H9 (cell line): ENCODE data around the gene STK24. TPM values are rescaled to one million over a fixed set of nuclear protein-coding genes. Genes with fewer than 3 reads are reported as not detected.
A peak's percentile ranks its signal among the peaks of the same experiment; 100 is the strongest.

ENCODE experiments used
- DNase-seq: peaks from one replicate; pipeline ENCODE4 v3.0.0-alpha.2; 2017
- H2AFZ ChIP-seq: one replicate; pipeline ENCODE4 v1.6.1; 2013; ENCODE audit warnings: mild to moderate bottlenecking, low read length, control low read depth, moderate library complexity
- H2AK5ac ChIP-seq: 2 replicates; pipeline ENCODE4 v1.6.1; 2013; ENCODE audit warnings: low read length, control low read depth, mixed read lengths; ENCODE audit not compliant: insufficient read length
- H2BK120ac ChIP-seq: one replicate; pipeline ENCODE4 v1.6.1; 2013; ENCODE audit warnings: low read depth, mild to moderate bottlenecking, low read length, control low read depth, inconsistent platforms; ENCODE audit not compliant: poor library complexity, severe bottlenecking
- H2BK12ac ChIP-seq: 2 replicates; pipeline ENCODE4 v1.6.1; 2013; ENCODE audit warnings: low read length, control low read depth, mixed read lengths, low read depth; ENCODE audit not compliant: insufficient read length
- H2BK15ac ChIP-seq: 2 replicates; pipeline ENCODE4 v1.6.1; 2013; ENCODE audit warnings: low read depth, low read length, control low read depth
- H2BK20ac ChIP-seq: one replicate; pipeline ENCODE4 v1.6.1; 2013; ENCODE audit warnings: low read depth, mild to moderate bottlenecking, low read length, control low read depth, inconsistent platforms; ENCODE audit not compliant: poor library complexity, severe bottlenecking
- H2BK5ac ChIP-seq: 2 replicates; pipeline ENCODE4 v1.6.1; 2013; ENCODE audit warnings: low read length, control low read depth, mixed read lengths; ENCODE audit not compliant: insufficient read length
- H3K14ac ChIP-seq: 2 replicates; pipeline ENCODE4 v1.6.1; 2013; ENCODE audit warnings: low read length, control low read depth; ENCODE audit not compliant: insufficient read depth
- H3K18ac ChIP-seq: 2 replicates; pipeline ENCODE4 v1.6.1; 2013; ENCODE audit warnings: low read depth, mild to moderate bottlenecking, mixed read lengths, low read length, control low read depth; ENCODE audit not compliant: insufficient read length
- H3K23ac ChIP-seq: 2 replicates; pipeline ENCODE4 v1.6.1; 2013; ENCODE audit warnings: low read length, control low read depth, mixed read lengths, low read depth; ENCODE audit not compliant: insufficient read length
- H3K23me2 ChIP-seq: 2 replicates; pipeline ENCODE4 v1.6.1; 2013; ENCODE audit warnings: low read depth, mild to moderate bottlenecking, mixed read lengths, low read length, control low read depth; ENCODE audit not compliant: insufficient read length, poor library complexity, severe bottlenecking
- H3K27ac ChIP-seq: 2 replicates; pipeline ENCODE4 v1.5.1; 2013; ENCODE audit warnings: low read length, control low read depth, mixed read lengths, low read depth; ENCODE audit not compliant: insufficient read length
- H3K27me3 ChIP-seq: 2 replicates; pipeline ENCODE4 v1.6.1; 2013; ENCODE audit warnings: low read length, control low read depth, inconsistent platforms; ENCODE audit not compliant: insufficient read depth
- H3K4ac ChIP-seq: 2 replicates; pipeline ENCODE4 v1.6.1; 2013; ENCODE audit warnings: low read depth, mild to moderate bottlenecking, control low read depth, inconsistent platforms, low read length, moderate library complexity
- H3K4me1 ChIP-seq: 2 replicates; pipeline ENCODE4 v1.6.1; 2013; ENCODE audit warnings: low read length, control low read depth, inconsistent platforms; ENCODE audit not compliant: insufficient read depth
- H3K4me2 ChIP-seq: 2 replicates; pipeline ENCODE4 v1.6.1; 2013; ENCODE audit warnings: low read length, control low read depth, mixed read lengths; ENCODE audit not compliant: insufficient read length, insufficient read depth
- H3K56ac ChIP-seq: 2 replicates; pipeline ENCODE4 v1.6.1; 2013; ENCODE audit warnings: low read depth, mild to moderate bottlenecking, mixed read lengths, low read length, control low read depth; ENCODE audit not compliant: insufficient read length
- H3K79me1 ChIP-seq: 2 replicates; pipeline ENCODE4 v1.6.1; 2013; ENCODE audit warnings: low read depth, mild to moderate bottlenecking, moderate library complexity, low read length, control low read depth, inconsistent platforms; ENCODE audit not compliant: insufficient read depth, poor library complexity, severe bottlenecking
- H3K79me2 ChIP-seq: 2 replicates; pipeline ENCODE4 v1.6.1; 2013; ENCODE audit warnings: low read length, control low read depth, inconsistent platforms; ENCODE audit not compliant: insufficient read depth
- H3K9ac ChIP-seq: 2 replicates; pipeline ENCODE4 v1.6.1; 2013; ENCODE audit warnings: low read length, control low read depth, mixed read lengths; ENCODE audit not compliant: insufficient read length; ENCODE audit errors: extremely low read depth
- H3K9me3 ChIP-seq: one replicate; pipeline ENCODE4 v1.6.1; 2013; ENCODE audit warnings: low read depth, low read length, inconsistent platforms; ENCODE audit not compliant: control insufficient read depth
- H3T11ph ChIP-seq: one replicate; pipeline ENCODE4 v1.6.1; 2013; ENCODE audit warnings: mild to moderate bottlenecking, low read length, control low read depth, inconsistent platforms
- H4K20me1 ChIP-seq: one replicate; pipeline ENCODE4 v1.6.1; 2013; ENCODE audit not compliant: control insufficient read depth, insufficient read length, insufficient read depth
- H4K5ac ChIP-seq: 2 replicates; pipeline ENCODE4 v1.6.1; 2013; ENCODE audit warnings: low read depth, mild to moderate bottlenecking, mixed read lengths, low read length, control low read depth; ENCODE audit not compliant: insufficient read length
- H4K8ac ChIP-seq: replicated peaks from 2 replicates; pipeline ENCODE4 v1.6.1; 2013; ENCODE audit warnings: low read length, control low read depth, mixed read lengths, low read depth; ENCODE audit not compliant: insufficient read length
- H4K91ac ChIP-seq: 2 replicates; pipeline ENCODE4 v1.6.1; 2013; ENCODE audit warnings: low read depth, mild to moderate bottlenecking, moderate library complexity, mixed read lengths, low read length, control low read depth; ENCODE audit not compliant: insufficient read length
- H3K27ac Mint-ChIP-seq, 3 experiments: 2 replicates in 2 of 3; 3 replicates in 1 of 3; pipeline ENCODE4 v1.8.0; 2020 to 2021; ENCODE audit warnings: mixed read lengths in 3 of 3, mild to moderate bottlenecking in 1 of 3, moderate library complexity in 1 of 3
- H3K27me3 Mint-ChIP-seq: 2 replicates; pipeline ENCODE4 v1.8.0; 2021; ENCODE audit warnings: low read depth, mild to moderate bottlenecking, moderate library complexity, mixed read lengths
- H3K36me3 Mint-ChIP-seq, 3 experiments: 2 replicates in 2 of 3; 3 replicates in 1 of 3; pipeline ENCODE4 v1.8.0; 2020 to 2021; ENCODE audit warnings: low read depth in 3 of 3, mixed read lengths in 3 of 3; ENCODE audit not compliant: insufficient read depth in 1 of 3
- H3K4me1 Mint-ChIP-seq, 2 experiments: 2 replicates each; pipeline ENCODE4 v1.8.0; 2020; ENCODE audit warnings: mixed read lengths in 2 of 2
- H3K4me3 Mint-ChIP-seq, 2 experiments: 2 replicates in 1 of 2; 3 replicates in 1 of 2; pipeline ENCODE4 v1.8.0; 2020 to 2021; ENCODE audit warnings: mild to moderate bottlenecking in 2 of 2, mixed read lengths in 2 of 2, moderate library complexity in 1 of 2
- H3K9me3 Mint-ChIP-seq, 2 experiments: 2 replicates in 1 of 2; 3 replicates in 1 of 2; pipeline ENCODE4 v1.8.0; 2020; ENCODE audit warnings: mild to moderate bottlenecking in 2 of 2, mixed read lengths in 2 of 2, moderate library complexity in 1 of 2
- CTCF ChIP-seq: fragments of 200-600 bp; sonication (generic); conservative IDR thresholded peaks from 3 replicates; pipeline ENCODE4 v1.8.0; 2021; ENCODE audit warnings: antibody characterized with exemption, mild to moderate bottlenecking
- whole genome bisulfite sequencing: extraction: QIAGEN DNeasy Blood & Tissue Kit; methylation state at CpG from one replicate; pipeline ENCODE4 v1.1.7; 2013; ENCODE audit warnings: missing lambda C conversion rate, low lambda C conversion rate, mixed read lengths; ENCODE audit not compliant: insufficient read length; ENCODE audit errors: extremely low coverage; 5-methylcytosine and 5-hydroxymethylcytosine counted together
- total RNA-seq: library from RNA; stranded (reverse); gene quantifications from 2 replicates; pipeline ENCODE4 v1.2.1, GENCODE V29; 2021

Gene STK24
- total RNA-seq, 1 experiment from 2014 or later, result 134 TPM

- H3K4me3 Mint-ChIP-seq, result no peak overlapping the region
- H4K5ac ChIP-seq, result no peak overlapping the region
- H2BK120ac ChIP-seq, result no peak overlapping the region
- H3K9ac ChIP-seq, result no peak overlapping the region
- H3K4me1 ChIP-seq, result no peaks in the 10 kb centered on the region
- H2AFZ ChIP-seq, result no peak overlapping the region
- no peaks in the 10 kb centered on the region for H3K9me3 Mint-ChIP-seq
- H3K27ac Mint-ChIP-seq, result peak overlapping the region in 1 of 3 experiments; percentile 68; a peak in 1 of 7 replicates
- H4K91ac ChIP-seq, result no peak overlapping the region
- H3T11ph ChIP-seq, result no peak overlapping the region
- H2BK12ac ChIP-seq, result no peak overlapping the region
- no peak overlapping the region for H3K27ac ChIP-seq
- H2BK5ac ChIP-seq, result no peak overlapping the region
- no peak for DNase-seq
- H2BK20ac ChIP-seq, result no peak overlapping the region
- no peak overlapping the region for H3K56ac ChIP-seq
- H3K23me2 ChIP-seq, result no peaks in the 10 kb centered on the region
- H3K9me3 ChIP-seq, result no peaks in the 10 kb centered on the region
- no peak overlapping the region for H2BK15ac ChIP-seq
- no peak overlapping the region for H3K4me2 ChIP-seq
- no peak overlapping the region for H3K23ac ChIP-seq
- no peaks in the 10 kb centered on the region for H3K27me3 Mint-ChIP-seq
- H3K36me3 Mint-ChIP-seq, result peaks cover 29 to 83% (median 81%) of the 10 kb centered on the region in 3 experiments
- no peak overlapping the region for H3K14ac ChIP-seq
- no peaks in the 10 kb centered on the region for H3K79me2 ChIP-seq
- peaks cover under 1 to 4% of the 10 kb centered on the region in 2 experiments; a peak in 3 of 4 replicates for H3K4me1 Mint-ChIP-seq
- no peak overlapping the region for H3K18ac ChIP-seq
- no peak overlapping the region for H4K8ac ChIP-seq
- H3K27me3 ChIP-seq, result no peaks in the 10 kb centered on the region
- TF ChIP-seq CTCF, result no peak
- no peaks in the 10 kb centered on the region for H3K79me1 ChIP-seq
- H3K4ac ChIP-seq, result no peak overlapping the region
- WGBS, result no CpG with 5 or more reads among the region's 13 CpGs
- no peaks in the 10 kb centered on the region for H4K20me1 ChIP-seq
- no peak overlapping the region for H2AK5ac ChIP-seq
Observed at GRCh38 chr13:98457053-98457452, 119.9 kb downstream of the STK24 start.
